OCI-LY7 (cell line): ENCODE data around the gene PTTG1.

ENCODE experiments used
- CTCF ChIP-seq: fragments of 200-600 bp; sonication (generic); conservative IDR thresholded peaks from 2 replicates; pipeline ENCODE4 v1.5.1; 2014; ENCODE audit warnings: mild to moderate bottlenecking, antibody characterized with exemption, low read length, moderate library complexity, mixed read lengths
- EZH2phosphoT487 ChIP-seq: fragments of 200-600 bp; sonication (generic); IDR thresholded peaks from 2 replicates; pipeline ENCODE4 v1.6.1; 2018; ENCODE audit warnings: low read depth, borderline replicate concordance, mild to moderate bottlenecking, mixed run types, antibody characterized with exemption, low read length, moderate library complexity, mixed read lengths

GRCh38 chr5:160421625-160422258 lies at the start of gene PTTG1:
- no peak for TF ChIP-seq CTCF
- no peak for TF ChIP-seq EZH2phosphoT487
